ENCODE measurements around the gene ANKRD44. TPM values are rescaled to one million over a fixed set of nuclear protein-coding genes. Genes with fewer than 3 reads are reported as not detected.

ANKRD44 gene
- polyA plus RNA-seq, 1 experiment = 14.7 TPM

DNA sequence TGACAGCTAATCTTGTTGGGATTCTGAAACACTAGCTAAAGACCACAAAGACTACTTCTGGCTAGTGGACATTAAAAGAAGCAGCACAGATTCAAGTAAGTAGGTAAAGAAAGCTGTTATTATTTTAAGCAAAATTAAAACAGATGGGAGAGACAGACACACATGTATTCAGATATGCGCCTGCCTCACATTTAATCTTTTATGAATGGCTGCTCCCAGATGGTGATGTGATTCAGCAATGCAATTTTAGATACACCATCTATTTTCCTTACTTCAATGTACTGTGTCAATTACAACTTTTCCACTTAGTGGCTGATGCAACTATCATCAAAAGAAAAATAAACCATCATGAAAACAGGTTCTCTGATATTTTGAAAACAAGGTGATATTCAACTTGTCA is 251.1 kb downstream of the ANKRD44 start:
- ChIA-PET POLR2A (no interaction called here), CTCF (interaction anchor here (2.8 kb wide), 1 partner anchor 17 kb away, joined by 8 read pairs; no protein-coding TSS in a partner anchor)
- TF ChIP-seq, protein P1, sequence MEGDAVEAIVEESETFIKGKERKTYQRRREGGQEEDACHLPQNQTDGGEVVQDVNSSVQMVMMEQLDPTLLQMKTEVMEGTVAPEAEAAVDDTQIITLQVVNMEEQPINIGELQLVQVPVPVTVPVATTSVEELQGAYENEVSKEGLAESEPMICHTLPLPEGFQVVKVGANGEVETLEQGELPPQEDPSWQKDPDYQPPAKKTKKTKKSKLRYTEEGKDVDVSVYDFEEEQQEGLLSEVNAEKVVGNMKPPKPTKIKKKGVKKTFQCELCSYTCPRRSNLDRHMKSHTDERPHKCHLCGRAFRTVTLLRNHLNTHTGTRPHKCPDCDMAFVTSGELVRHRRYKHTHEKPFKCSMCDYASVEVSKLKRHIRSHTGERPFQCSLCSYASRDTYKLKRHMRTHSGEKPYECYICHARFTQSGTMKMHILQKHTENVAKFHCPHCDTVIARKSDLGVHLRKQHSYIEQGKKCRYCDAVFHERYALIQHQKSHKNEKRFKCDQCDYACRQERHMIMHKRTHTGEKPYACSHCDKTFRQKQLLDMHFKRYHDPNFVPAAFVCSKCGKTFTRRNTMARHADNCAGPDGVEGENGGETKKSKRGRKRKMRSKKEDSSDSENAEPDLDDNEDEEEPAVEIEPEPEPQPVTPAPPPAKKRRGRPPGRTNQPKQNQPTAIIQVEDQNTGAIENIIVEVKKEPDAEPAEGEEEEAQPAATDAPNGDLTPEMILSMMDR (IDR thresholded peaks at IDR 0.05; ENCODE audit: low read depth, low read length) = no peak
- Histone ChIP-seq H3K27ac (ENCODE audit: low read depth, low read length) (no peak overlapping the region), H3K4me3 (ENCODE audit: low read depth, low read length) (no peak overlapping the region), H3K27me3 (ENCODE audit: control insufficient read depth, insufficient read depth, low read length) (no peaks in the 10 kb centered on the region), H3K9me3 (ENCODE audit: control insufficient read depth, insufficient read depth, low read length) (no peaks in the 10 kb centered on the region; the same call in 1 of the 2 replicates)
- DNase-seq (ENCODE audit: low read depth, low spot score) = no peak

DNA sequence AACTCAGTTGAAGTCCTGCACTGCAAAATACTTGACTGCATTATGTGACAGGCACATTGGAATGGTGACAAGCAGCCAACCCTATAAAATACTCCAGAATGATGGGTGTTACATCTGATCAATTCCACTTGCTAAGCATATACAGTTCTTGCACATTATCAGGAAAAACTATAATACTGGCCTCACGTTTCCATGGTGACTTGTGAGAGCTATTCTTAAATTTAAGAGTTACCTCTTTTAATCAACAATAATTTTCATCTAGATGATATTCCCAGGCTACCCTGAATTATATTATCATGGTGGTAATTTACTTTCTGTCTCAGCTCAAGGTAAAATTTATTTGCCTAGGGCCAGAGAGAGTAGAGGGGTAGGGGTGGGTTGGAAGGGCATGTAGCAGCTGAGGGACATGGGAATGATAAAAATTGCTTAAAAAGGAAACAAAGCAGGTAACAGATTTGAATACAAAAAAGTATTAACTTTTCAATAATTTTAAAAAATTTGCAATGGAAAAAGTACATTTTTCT is 251.7 kb downstream of the ANKRD44 start:
- Histone ChIP-seq H3K27me3 (ENCODE audit: control insufficient read depth, insufficient read depth, low read length) (no peaks in the 10 kb centered on the region), H3K4me3 (ENCODE audit: low read depth, low read length) (no peak overlapping the region), H3K27ac (ENCODE audit: low read depth, low read length) (no peak overlapping the region), H3K9me3 (ENCODE audit: control insufficient read depth, insufficient read depth, low read length) (no peaks in the 10 kb centered on the region; the same call in 1 of the 2 replicates)
- ChIA-PET CTCF (interaction anchor here (0.7 to 2.8 kb wide), 3 partner anchors 17 to 328 kb away, joined by 4 to 8 read pairs (median 7); no protein-coding TSS in a partner anchor), POLR2A (no interaction called here)
- no peak for DNase-seq (ENCODE audit: low read depth, low spot score)
- TF ChIP-seq, protein P1 (IDR thresholded peaks at IDR 0.05; ENCODE audit: low read depth, low read length) = no peak

DNA sequence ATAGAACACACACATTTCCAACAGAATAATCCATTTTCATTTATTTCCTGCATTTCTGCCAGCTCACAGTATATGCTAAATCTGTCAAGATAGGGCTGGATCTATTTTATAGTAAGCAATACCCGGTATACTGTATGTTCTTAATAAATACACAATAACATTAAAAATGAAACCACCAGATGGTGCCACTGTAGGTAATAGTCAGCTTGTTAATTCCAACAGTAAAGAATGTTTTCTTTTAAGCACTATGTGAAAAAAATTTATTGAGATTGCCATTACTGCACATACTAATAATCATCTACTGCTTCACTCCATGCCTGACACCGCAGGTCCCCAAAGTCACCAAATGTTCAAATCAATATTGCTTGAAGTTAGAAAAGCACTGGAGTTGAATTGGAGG is 252.6 kb downstream of the ANKRD44 start:
- Histone ChIP-seq H3K9me3 (ENCODE audit: control insufficient read depth, insufficient read depth, low read length) (no peaks in the 10 kb centered on the region; the same call in 1 of the 2 replicates), H3K27ac (ENCODE audit: low read depth, low read length) (no peak overlapping the region), H3K27me3 (ENCODE audit: control insufficient read depth, insufficient read depth, low read length) (no peaks in the 10 kb centered on the region), H3K4me3 (ENCODE audit: low read depth, low read length) (no peak overlapping the region)
- CTCF ChIA-PET = interaction anchor here (0.6 to 2.8 kb wide), 6 partner anchors 15 to 321 kb away, joined by 3 to 8 read pairs (median 4); no protein-coding TSS in a partner anchor
- DNase-seq (ENCODE audit: low read depth, low spot score) = no peak
- POLR2A ChIA-PET = no interaction called here
- TF ChIP-seq, protein P1 (IDR thresholded peaks at IDR 0.05; ENCODE audit: low read depth, low read length) = no peak

DNA sequence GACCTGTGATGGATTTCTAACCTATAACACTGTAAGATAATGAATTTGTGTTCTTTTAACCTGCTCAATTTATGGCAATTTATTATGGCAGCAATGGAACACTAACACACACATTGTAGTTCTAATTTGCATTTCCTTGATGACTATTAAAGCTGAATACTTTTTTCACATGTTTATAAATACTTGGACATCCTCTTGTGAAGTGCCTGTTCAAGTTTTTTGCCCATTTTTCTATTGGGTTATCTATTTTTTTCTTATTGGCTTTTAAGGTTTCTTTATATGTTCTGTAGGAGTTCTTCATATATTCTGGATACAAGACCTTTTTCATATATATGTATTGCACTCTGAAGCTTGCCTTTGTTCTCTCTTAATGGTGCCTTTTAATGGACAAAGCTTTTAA is 255.5 kb downstream of the ANKRD44 start:
- TF ChIP-seq, protein P1 (IDR thresholded peaks at IDR 0.05; ENCODE audit: low read depth, low read length) = no peak
- Histone ChIP-seq H3K4me3 (ENCODE audit: low read depth, low read length) (no peak overlapping the region), H3K9me3 (ENCODE audit: control insufficient read depth, insufficient read depth, low read length) (no peaks in the 10 kb centered on the region), H3K27ac (ENCODE audit: low read depth, low read length) (no peak overlapping the region), H3K27me3 (ENCODE audit: control insufficient read depth, insufficient read depth, low read length) (no peaks in the 10 kb centered on the region)
- DNase-seq (ENCODE audit: low read depth, low spot score) = no peak
- POLR2A ChIA-PET = no interaction called here
- CTCF ChIA-PET = no interaction called here

DNA sequence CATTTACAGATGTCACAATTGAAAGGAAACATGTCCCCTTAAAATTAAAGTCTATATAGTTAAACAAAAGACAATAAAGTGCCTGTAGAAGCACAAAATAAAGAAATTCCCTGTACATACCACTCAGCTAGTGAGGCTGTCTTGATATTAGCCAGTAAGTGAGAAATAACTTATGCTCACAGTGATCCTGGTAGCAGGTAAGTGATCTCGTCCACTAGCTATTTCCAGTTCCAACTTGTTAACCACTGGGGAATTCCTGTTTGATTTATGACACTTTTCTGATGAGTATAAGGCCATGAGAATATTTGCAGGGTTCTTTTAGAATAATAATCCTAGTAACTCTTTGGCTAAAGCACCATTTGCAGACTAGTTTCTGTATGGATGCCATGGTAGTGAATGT is 256.1 kb downstream of the ANKRD44 start:
- Histone ChIP-seq H3K9me3 (ENCODE audit: control insufficient read depth, insufficient read depth, low read length) (no peaks in the 10 kb centered on the region), H3K4me3 (ENCODE audit: low read depth, low read length) (no peak overlapping the region), H3K27me3 (ENCODE audit: control insufficient read depth, insufficient read depth, low read length) (no peaks in the 10 kb centered on the region), H3K27ac (ENCODE audit: low read depth, low read length) (no peak overlapping the region)
- DNase-seq (ENCODE audit: low read depth, low spot score) = no peak
- ChIA-PET CTCF (no interaction called here), POLR2A (no interaction called here)
- TF ChIP-seq, protein P1 (IDR thresholded peaks at IDR 0.05; ENCODE audit: low read depth, low read length) = no peak

All from AG04450 (cell line).